ENCODE measurements around the gene TCF15.

GRCh38 chr20:615514-615913 lies 5.4 kb upstream of the TCF15 start:
- TF ChIP-seq POLR2AphosphoS5 (IDR thresholded peaks at IDR 0.05; ENCODE audit: low read depth, low read length): no peak
- TF ChIP-seq REST (IDR thresholded peaks at IDR 0.05; ENCODE audit: insufficient read depth in 1 of 2, low read depth in 2 of 2, low read length in 2 of 2): no peak
- no peak for TF ChIP-seq SIN3A (IDR thresholded peaks at IDR 0.05; ENCODE audit: borderline replicate concordance, insufficient read depth, low read length)
- no peak for TF ChIP-seq TAF1 (IDR thresholded peaks at IDR 0.05; ENCODE audit: borderline replicate concordance, insufficient read depth, low read length)

Measured in PFSK-1 (cell line).